Endodermal cell (in vitro differentiated cells): ENCODE measurements around the gene RNU6-9. TPM values are rescaled to one million over a fixed set of nuclear protein-coding genes. Genes with fewer than 3 reads are reported as not detected.
A peak's percentile ranks its signal among the peaks of the same experiment; 100 is the strongest.

Experiments
- DNase-seq: peaks from one replicate; pipeline ENCODE4 v3.0.0-alpha.2; 2017
- H3K27ac ChIP-seq: 2 replicates; pipeline ENCODE4 v1.5.1; 2013; ENCODE audit warnings: mild to moderate bottlenecking, low read depth, low read length, moderate library complexity
- H3K27me3 ChIP-seq: 2 replicates; pipeline ENCODE4 v1.6.1; 2013; ENCODE audit warnings: mild to moderate bottlenecking, low read length, moderate library complexity; ENCODE audit not compliant: insufficient read depth, control insufficient read depth, poor library complexity, severe bottlenecking
- H3K36me3 ChIP-seq: 2 replicates; pipeline ENCODE4 v1.7.0; 2013; ENCODE audit warnings: mild to moderate bottlenecking, low read length, moderate library complexity; ENCODE audit not compliant: control insufficient read depth, insufficient read depth
- H3K4me1 ChIP-seq: one replicate; pipeline ENCODE4 v1.7.0; 2013; ENCODE audit warnings: low read length; ENCODE audit not compliant: control insufficient read depth, insufficient read depth
- H3K4me3 ChIP-seq: 2 replicates; pipeline ENCODE4 v1.5.1; 2013; ENCODE audit warnings: mild to moderate bottlenecking, low read length, moderate library complexity
- H3K9ac ChIP-seq: 2 replicates; pipeline ENCODE4 v1.6.1; 2013; ENCODE audit warnings: mild to moderate bottlenecking, low read length, moderate library complexity; ENCODE audit not compliant: poor library complexity, severe bottlenecking; ENCODE audit errors: extremely low read depth
- H3K9me3 ChIP-seq: 2 replicates; pipeline ENCODE4 v1.6.1; 2013; ENCODE audit warnings: mild to moderate bottlenecking, low read length, moderate library complexity; ENCODE audit not compliant: control insufficient read depth
- H3K27ac Mint-ChIP-seq: 2 replicates; pipeline ENCODE4 v1.8.0; 2020; ENCODE audit warnings: mixed read lengths
- H3K27me3 Mint-ChIP-seq: 2 replicates; pipeline ENCODE4 v1.8.0; 2021; ENCODE audit warnings: mild to moderate bottlenecking, mixed read lengths; ENCODE audit not compliant: insufficient read depth
- H3K36me3 Mint-ChIP-seq: 2 replicates; pipeline ENCODE4 v1.8.0; 2020; ENCODE audit warnings: low read depth, mixed read lengths
- H3K4me1 Mint-ChIP-seq: 2 replicates; pipeline ENCODE4 v1.8.0; 2020; ENCODE audit warnings: mixed read lengths
- H3K4me3 Mint-ChIP-seq: 2 replicates; pipeline ENCODE4 v1.8.0; 2020; ENCODE audit warnings: mild to moderate bottlenecking, moderate library complexity, mixed read lengths
- H3K9me3 Mint-ChIP-seq: 2 replicates; pipeline ENCODE4 v1.8.0; 2020; ENCODE audit warnings: mild to moderate bottlenecking, mixed read lengths
- CTCF ChIP-seq: fragments of 200-600 bp; sonication (generic); conservative IDR thresholded peaks from 2 replicates; pipeline ENCODE4 v1.5.0; 2021; ENCODE audit warnings: antibody characterized with exemption, mild to moderate bottlenecking
- WGBS, 2 experiments: methylation state at CpG; one replicate each; pipeline versions ENCODE4 v1.1.5 to v1.1.7; 2013; ENCODE audit warnings: missing lambda C conversion rate in 2 of 2, mixed read lengths in 1 of 2; ENCODE audit not compliant: insufficient coverage in 1 of 2, insufficient read length in 1 of 2; 5-methylcytosine and 5-hydroxymethylcytosine counted together
- total RNA-seq, 2 donors: library from RNA; stranded (reverse); fragmentation: NEBNext Ultra II Directional in 1 of 2; extraction: Animal tissue kit (Norgen Biotek cat#: 25700) in 1 of 2; gene quantifications; 2 replicates in 1 of 2; 3 replicates in 1 of 2; pipeline ENCODE4 v1.2.1, GENCODE V29; 2021

Gene RNU6-9
- total RNA-seq, 2 donors from 2014 or later = not detected

GRCh38 chr19:879711-880438 lies 13.4 kb upstream of the RNU6-9 start:
- H3K4me1 Mint-ChIP-seq = no peaks in the 10 kb centered on the region

GRCh38 chr19:881385-882071 lies 11.8 kb upstream of the RNU6-9 start:
- peaks cover 38% of the 10 kb centered on the region for H3K36me3 Mint-ChIP-seq
- no peak overlapping the region for H3K27ac Mint-ChIP-seq
- peaks cover 43% of the 10 kb centered on the region for H3K36me3 ChIP-seq
- no peaks in the 10 kb centered on the region for H3K9me3 Mint-ChIP-seq
- peak; percentile 39 for DNase-seq
- H3K4me1 ChIP-seq = no peaks in the 10 kb centered on the region
- no peaks in the 10 kb centered on the region for H3K27me3 Mint-ChIP-seq
- H3K27me3 ChIP-seq = no peaks in the 10 kb centered on the region
- no peak for TF ChIP-seq CTCF
- no peaks in the 10 kb centered on the region for H3K4me1 Mint-ChIP-seq
- H3K9me3 ChIP-seq = no peaks in the 10 kb centered on the region
- no peak overlapping the region for H3K27ac ChIP-seq
- no peak overlapping the region for H3K4me3 Mint-ChIP-seq
- H3K4me3 ChIP-seq = no peak overlapping the region
- 97% methylated on average over 21 to 34 of the region's 34 CpGs for WGBS, 2 experiments
- H3K9ac ChIP-seq = no peak overlapping the region

More at GRCh38 chr19:879711-880438, 13.4 kb upstream of the RNU6-9 start:
- Mint-ChIP-seq H3K9me3 (no peaks in the 10 kb centered on the region), H3K27me3 (no peaks in the 10 kb centered on the region), H3K36me3 (peaks cover 43% of the 10 kb centered on the region), H3K4me3 (no peak overlapping the region), H3K27ac (no peak overlapping the region)
- peaks cover 31% of the 10 kb centered on the region for H3K36me3 ChIP-seq
- WGBS, 2 experiments = 90 to 97% methylated on average over 32 to 37 of the region's 37 CpGs
- H3K4me1 ChIP-seq = no peaks in the 10 kb centered on the region
- TF ChIP-seq CTCF = no peak
- no peak overlapping the region for H3K27ac ChIP-seq
- peak; percentile 34 for DNase-seq
- no peaks in the 10 kb centered on the region for H3K9me3 ChIP-seq
- H3K4me3 ChIP-seq = no peak overlapping the region
- no peak overlapping the region for H3K9ac ChIP-seq
- no peaks in the 10 kb centered on the region for H3K27me3 ChIP-seq

- H3K9ac ChIP-seq = no peak overlapping the region
- no peaks in the 10 kb centered on the region for H3K9me3 Mint-ChIP-seq
- no peak overlapping the region for H3K4me3 ChIP-seq
- no peaks in the 10 kb centered on the region for H3K27me3 ChIP-seq
- H3K4me1 Mint-ChIP-seq = no peaks in the 10 kb centered on the region
- no peak for TF ChIP-seq CTCF
- peaks cover 41% of the 10 kb centered on the region for H3K36me3 Mint-ChIP-seq
- H3K4me1 ChIP-seq = no peaks in the 10 kb centered on the region
- 94 to 100% methylated on average over 2 to 16 of the region's 30 CpGs for WGBS, 2 experiments
- H3K27ac ChIP-seq = no peak overlapping the region
- no peak for DNase-seq
- no peaks in the 10 kb centered on the region for H3K9me3 ChIP-seq
- H3K27me3 Mint-ChIP-seq = no peaks in the 10 kb centered on the region
- H3K36me3 ChIP-seq = peaks cover 46% of the 10 kb centered on the region
- no peak overlapping the region for H3K4me3 Mint-ChIP-seq
- H3K27ac Mint-ChIP-seq = no peak overlapping the region
Measured at GRCh38 chr19:882871-883497, 10.3 kb upstream of the RNU6-9 start.
